Measurements from ENCODE around the gene MCUB.

The MCUB gene

DNA sequence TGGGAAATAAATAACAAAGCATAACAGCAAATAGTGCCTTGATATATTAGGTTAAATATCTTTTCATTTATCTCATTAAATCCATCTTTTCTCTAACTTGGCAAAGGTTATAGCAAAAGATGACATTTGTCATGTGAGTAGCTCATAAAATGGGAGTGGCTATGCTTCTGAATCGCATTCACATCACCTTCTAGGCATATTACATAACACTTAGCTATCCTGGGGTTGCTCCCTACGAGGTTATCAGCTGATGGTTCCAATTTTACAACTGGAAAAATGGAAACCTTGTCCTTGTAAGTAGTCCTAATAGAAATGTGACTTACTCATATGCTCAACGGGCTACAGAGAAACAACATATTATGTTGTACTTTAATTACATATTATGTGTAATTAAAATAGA, 153.5 kb downstream of the MCUB start:
- H3K9me3 ChIP-seq (ENCODE audit: control insufficient read depth, low read length), result no peaks in the 10 kb centered on the region
- H3K27me3 ChIP-seq (replicated peaks; ENCODE audit: control insufficient read depth, insufficient read depth, low read length), result no peaks in the 10 kb centered on the region
- DNase-seq (ENCODE audit: low read depth), result no peak
- H3K4me1 ChIP-seq (ENCODE audit: control insufficient read depth, insufficient read depth, low read length), result peaks cover 5% of the 10 kb centered on the region
- no peak overlapping the region for H3K9ac ChIP-seq (ENCODE audit: low read length)
- H3K36me3 ChIP-seq (ENCODE audit: control insufficient read depth, insufficient read depth, low read length, severe bottlenecking), result peaks cover 34% of the 10 kb centered on the region
- no peak overlapping the region for H3K4me3 ChIP-seq (ENCODE audit: low read length)

DNA sequence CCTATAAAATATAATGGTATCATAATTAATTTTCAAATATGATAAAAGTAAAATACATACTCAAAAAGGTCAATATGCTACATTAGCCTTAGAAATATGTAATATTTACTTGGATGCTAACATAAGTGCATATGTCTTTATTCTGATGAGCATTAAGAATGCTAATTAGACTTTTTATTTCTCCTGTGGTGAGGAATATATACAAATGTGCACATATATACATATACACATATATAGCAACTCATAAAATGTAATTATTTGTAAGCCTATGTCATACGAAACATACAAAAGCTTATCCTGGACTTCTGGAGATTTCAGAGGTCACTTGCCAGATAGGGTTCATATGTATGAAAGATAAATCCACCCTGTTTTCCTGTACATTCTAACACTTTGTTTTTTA, 158.7 kb downstream of the MCUB start:
- Histone ChIP-seq H3K27me3 (replicated peaks; ENCODE audit: control insufficient read depth, insufficient read depth, low read length) (no peaks in the 10 kb centered on the region), H3K4me1 (ENCODE audit: control insufficient read depth, insufficient read depth, low read length) (peaks cover 5% of the 10 kb centered on the region), H3K4me3 (ENCODE audit: low read length) (no peak overlapping the region), H3K9ac (ENCODE audit: low read length) (no peak overlapping the region), H3K36me3 (ENCODE audit: control insufficient read depth, insufficient read depth, low read length, severe bottlenecking) (peaks cover 18% of the 10 kb centered on the region), H3K9me3 (ENCODE audit: control insufficient read depth, low read length) (no peaks in the 10 kb centered on the region)
- no peak for DNase-seq (ENCODE audit: low read depth)

DNA sequence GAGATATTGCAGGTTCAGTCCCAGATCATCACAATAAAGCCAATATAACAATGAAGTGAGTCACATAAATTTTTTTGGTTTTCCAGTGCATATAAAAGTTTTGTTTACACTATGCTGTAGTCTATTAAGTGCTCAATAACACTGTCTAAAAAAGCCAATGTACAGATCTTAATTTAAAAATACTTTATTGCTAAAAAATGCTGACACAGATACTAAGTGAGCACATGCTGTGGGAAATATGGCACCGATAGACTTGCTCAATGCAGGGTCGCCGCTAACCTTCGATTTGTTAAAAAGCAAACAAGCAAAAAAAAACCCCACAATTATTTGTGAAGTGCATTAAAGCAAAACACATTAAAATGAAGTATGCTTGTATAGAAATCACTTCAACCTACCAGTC, 159.6 kb downstream of the MCUB start:
- peaks cover 17% of the 10 kb centered on the region for H3K36me3 ChIP-seq (ENCODE audit: control insufficient read depth, insufficient read depth, low read length, severe bottlenecking)
- no peaks in the 10 kb centered on the region for H3K9me3 ChIP-seq (ENCODE audit: control insufficient read depth, low read length)
- no peaks in the 10 kb centered on the region for H3K4me1 ChIP-seq (ENCODE audit: control insufficient read depth, insufficient read depth, low read length)
- no peaks in the 10 kb centered on the region for H3K27me3 ChIP-seq (replicated peaks; ENCODE audit: control insufficient read depth, insufficient read depth, low read length)
- no peak for DNase-seq (ENCODE audit: low read depth)
- H3K9ac ChIP-seq (ENCODE audit: low read length), result no peak overlapping the region
- no peak overlapping the region for H3K4me3 ChIP-seq (ENCODE audit: low read length)

DNA sequence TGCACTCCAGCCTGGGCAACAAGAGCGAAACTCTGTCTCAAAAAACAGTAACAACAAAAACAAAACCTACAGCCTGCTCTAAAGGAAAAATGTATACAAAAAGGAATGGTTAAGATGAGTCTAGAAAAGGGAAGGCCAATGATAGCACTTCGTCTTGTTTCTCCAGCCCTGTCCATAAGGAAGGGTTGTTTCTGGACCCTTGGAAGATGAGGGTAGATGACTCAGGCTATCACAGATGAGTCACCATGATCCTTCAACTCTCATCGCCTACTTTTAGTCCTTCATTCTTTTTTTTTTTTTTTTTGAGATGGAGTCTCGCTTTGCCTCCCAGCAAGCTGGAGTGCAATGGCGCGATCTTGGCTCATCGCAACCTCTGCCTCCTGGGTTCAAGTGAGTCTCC, 161.0 kb downstream of the MCUB start:
- Histone ChIP-seq H3K9me3 (ENCODE audit: control insufficient read depth, low read length) (no peaks in the 10 kb centered on the region), H3K4me3 (ENCODE audit: low read length) (no peak overlapping the region), H3K27me3 (replicated peaks; ENCODE audit: control insufficient read depth, insufficient read depth, low read length) (no peaks in the 10 kb centered on the region), H3K4me1 (ENCODE audit: control insufficient read depth, insufficient read depth, low read length) (no peaks in the 10 kb centered on the region), H3K9ac (ENCODE audit: low read length) (no peak overlapping the region), H3K36me3 (ENCODE audit: control insufficient read depth, insufficient read depth, low read length, severe bottlenecking) (peaks cover 13% of the 10 kb centered on the region)
- no peak for DNase-seq (ENCODE audit: low read depth)

DNA sequence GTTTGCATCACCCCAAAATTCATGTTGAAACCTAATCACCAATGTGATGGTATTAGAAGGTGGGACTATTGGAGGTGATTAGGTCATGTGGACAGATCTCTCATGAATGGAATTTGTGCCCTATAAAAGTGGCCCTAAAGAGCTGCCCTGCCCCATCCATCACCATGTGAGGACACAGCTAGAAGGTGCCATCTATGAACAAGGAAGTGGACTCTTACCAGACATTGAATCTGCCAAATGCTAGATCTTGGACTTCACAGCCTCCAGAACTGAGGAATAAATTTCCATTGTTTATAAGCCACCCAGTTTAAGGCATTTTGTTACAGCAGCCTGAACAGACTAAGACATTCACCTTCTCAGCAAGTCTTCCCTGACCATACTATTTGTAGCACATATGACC, 162.3 kb downstream of the MCUB start:
- no peak for DNase-seq (ENCODE audit: low read depth)
- no peaks in the 10 kb centered on the region for H3K9me3 ChIP-seq (ENCODE audit: control insufficient read depth, low read length)
- no peaks in the 10 kb centered on the region for H3K36me3 ChIP-seq (ENCODE audit: control insufficient read depth, insufficient read depth, low read length, severe bottlenecking)
- no peak overlapping the region for H3K9ac ChIP-seq (ENCODE audit: low read length)
- H3K4me1 ChIP-seq (ENCODE audit: control insufficient read depth, insufficient read depth, low read length), result no peaks in the 10 kb centered on the region
- H3K27me3 ChIP-seq (replicated peaks; ENCODE audit: control insufficient read depth, insufficient read depth, low read length), result no peaks in the 10 kb centered on the region
- H3K4me3 ChIP-seq (ENCODE audit: low read length), result no peak overlapping the region

DNA sequence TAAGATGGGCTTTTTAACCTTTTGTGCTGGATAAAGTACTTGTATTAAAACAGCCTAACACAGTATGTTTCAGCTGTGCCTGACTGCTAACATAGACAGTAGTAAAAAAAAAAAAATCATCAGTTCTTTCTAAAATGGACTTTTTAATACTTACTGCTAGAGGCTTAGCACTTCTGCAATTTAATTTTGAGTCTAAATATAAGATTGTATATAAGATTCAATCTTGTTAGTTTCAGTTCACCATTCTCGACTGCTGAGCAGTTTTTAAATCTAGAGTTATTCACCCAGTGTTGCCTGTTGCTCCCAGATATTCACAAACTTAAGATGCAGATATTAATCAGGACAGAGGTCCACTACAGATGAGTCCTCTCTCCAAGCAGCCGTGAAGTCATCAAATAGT, 163.1 kb downstream of the MCUB start:
- Histone ChIP-seq H3K9ac (ENCODE audit: low read length) (no peak overlapping the region), H3K4me1 (ENCODE audit: control insufficient read depth, insufficient read depth, low read length) (peaks cover 2% of the 10 kb centered on the region), H3K36me3 (ENCODE audit: control insufficient read depth, insufficient read depth, low read length, severe bottlenecking) (no peaks in the 10 kb centered on the region), H3K9me3 (ENCODE audit: control insufficient read depth, low read length) (no peaks in the 10 kb centered on the region), H3K27me3 (replicated peaks; ENCODE audit: control insufficient read depth, insufficient read depth, low read length) (no peaks in the 10 kb centered on the region), H3K4me3 (ENCODE audit: low read length) (no peak overlapping the region)
- DNase-seq (ENCODE audit: low read depth), result no peak

DNA sequence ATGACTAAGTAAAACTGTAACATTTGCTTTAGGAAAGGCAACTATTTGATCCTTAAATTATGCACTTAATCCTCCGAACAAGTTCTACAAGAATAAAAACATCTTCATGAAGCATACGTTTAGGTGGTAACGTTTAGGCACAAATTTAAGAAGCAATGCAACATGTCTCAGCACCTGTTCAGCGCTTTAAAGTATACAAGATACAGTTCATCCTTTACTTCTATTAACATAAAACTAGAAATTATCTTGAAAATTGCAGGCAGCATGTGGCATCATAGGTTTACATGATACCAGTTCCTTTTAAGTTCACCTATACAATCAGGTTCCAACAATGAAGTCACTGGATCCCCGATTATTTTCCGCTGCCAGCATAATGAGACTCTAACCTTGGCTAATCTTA, 168.3 kb downstream of the MCUB start:
- Histone ChIP-seq H3K4me3 (ENCODE audit: low read length) (peak overlapping the region; percentile 99), H3K27me3 (replicated peaks; ENCODE audit: control insufficient read depth, insufficient read depth, low read length) (no peaks in the 10 kb centered on the region), H3K9ac (ENCODE audit: low read length) (peak overlapping the region; percentile 94), H3K9me3 (ENCODE audit: control insufficient read depth, low read length) (no peaks in the 10 kb centered on the region), H3K36me3 (ENCODE audit: control insufficient read depth, insufficient read depth, low read length, severe bottlenecking) (no peaks in the 10 kb centered on the region), H3K4me1 (ENCODE audit: control insufficient read depth, insufficient read depth, low read length) (peaks cover 12% of the 10 kb centered on the region)
- DNase-seq (ENCODE audit: low read depth), result no peak

DNA sequence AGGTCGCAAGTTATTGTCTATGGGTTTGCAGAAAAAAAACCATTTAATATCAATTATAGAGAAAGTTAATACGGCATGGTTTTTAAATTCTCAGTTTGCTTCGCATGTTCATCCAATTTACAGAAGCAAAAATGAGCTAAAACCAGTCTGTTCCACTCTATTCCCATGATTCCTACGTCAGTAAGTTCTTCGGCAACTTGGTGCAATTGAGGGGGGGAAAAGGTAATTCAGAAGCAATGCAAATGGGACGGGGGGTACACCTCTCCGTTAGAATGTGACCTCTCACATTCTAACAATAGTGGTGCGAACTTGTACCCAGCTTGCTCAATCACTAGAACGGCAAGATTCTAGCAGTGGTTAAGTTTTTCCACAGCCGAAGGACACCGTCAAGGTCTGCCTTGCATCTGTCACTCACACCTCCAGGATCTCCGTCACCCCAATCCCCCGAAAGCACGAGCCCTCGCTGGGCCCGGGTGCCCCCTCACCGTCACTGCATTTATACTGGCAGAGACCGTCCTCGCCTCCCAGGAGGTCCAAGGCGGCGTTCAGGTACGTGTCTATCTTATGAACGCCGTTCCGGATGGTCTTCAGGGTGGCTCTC, 169.2 kb downstream of the MCUB start:
- peaks cover 12% of the 10 kb centered on the region for H3K4me1 ChIP-seq (ENCODE audit: control insufficient read depth, insufficient read depth, low read length)
- H3K36me3 ChIP-seq (ENCODE audit: control insufficient read depth, insufficient read depth, low read length, severe bottlenecking), result no peaks in the 10 kb centered on the region
- peak overlapping the region; percentile 99 for H3K4me3 ChIP-seq (ENCODE audit: low read length)
- DNase-seq (ENCODE audit: low read depth), result peak; percentile 29
- H3K9me3 ChIP-seq (ENCODE audit: control insufficient read depth, low read length), result no peaks in the 10 kb centered on the region
- no peaks in the 10 kb centered on the region for H3K27me3 ChIP-seq (replicated peaks; ENCODE audit: control insufficient read depth, insufficient read depth, low read length)
- peak overlapping the region; percentile 94 for H3K9ac ChIP-seq (ENCODE audit: low read length)

DNA sequence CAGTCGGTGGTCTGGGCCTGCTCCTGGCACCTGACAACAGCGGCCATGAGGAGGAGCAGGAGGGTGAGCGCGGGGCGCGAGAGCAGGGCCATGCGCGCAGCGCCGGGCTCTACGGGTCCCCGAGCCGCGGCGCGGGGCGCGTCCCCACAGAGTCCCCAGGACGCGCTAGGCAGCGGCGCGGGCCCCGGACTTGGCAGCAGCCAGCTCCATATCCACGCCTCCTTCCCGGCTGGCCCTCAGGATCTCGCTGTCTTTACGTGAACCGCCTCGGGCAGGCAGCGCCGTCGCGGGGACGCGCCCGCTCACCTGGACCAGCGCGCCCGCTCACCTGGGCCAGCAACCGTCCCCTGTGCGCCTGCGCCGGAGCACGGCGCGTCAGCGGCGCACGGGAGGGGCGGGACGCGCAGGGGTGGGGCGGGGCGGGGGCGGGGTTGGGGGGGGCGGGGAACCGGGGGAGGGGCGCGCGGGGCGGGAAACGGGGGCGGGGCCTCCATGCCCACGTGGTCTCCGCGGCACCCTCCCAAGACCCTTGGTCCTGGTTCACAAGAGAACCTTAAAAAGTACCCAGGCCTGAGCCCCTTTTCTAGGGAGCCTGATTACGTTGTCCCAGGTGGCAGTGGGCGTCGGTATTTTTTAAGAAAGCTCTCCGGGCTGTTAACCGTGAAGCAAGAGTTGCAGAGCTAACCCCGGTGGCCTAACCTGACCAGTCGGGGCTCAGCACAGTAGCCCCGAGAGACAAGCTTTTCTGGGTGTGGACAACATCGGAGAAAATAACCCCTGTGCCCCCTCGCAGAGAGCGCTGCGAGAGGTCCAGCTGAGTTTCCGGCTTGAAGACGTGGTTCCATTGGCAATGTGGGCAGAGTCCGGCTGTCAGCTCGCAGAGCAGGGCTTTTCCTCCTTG, 169.9 kb downstream of the MCUB start, which contains the start of gene PLA2G12A:
Gene PLA2G12A, minus strand, starts transcription at position 353 of the 901 bp plus-strand sequence. Its CDS starts 261 bp downstream, at position 92.
- Histone ChIP-seq H3K4me1 (ENCODE audit: control insufficient read depth, insufficient read depth, low read length) (peaks cover 12% of the 10 kb centered on the region), H3K36me3 (ENCODE audit: control insufficient read depth, insufficient read depth, low read length, severe bottlenecking) (no peaks in the 10 kb centered on the region), H3K9me3 (ENCODE audit: control insufficient read depth, low read length) (no peaks in the 10 kb centered on the region), H3K9ac (ENCODE audit: low read length) (peak within 1 kb of the TSS; percentile 95), H3K27me3 (replicated peaks; ENCODE audit: control insufficient read depth, insufficient read depth, low read length) (no peaks in the 10 kb centered on the region), H3K4me3 (ENCODE audit: low read length) (peak within 1 kb of the TSS; percentile 99)
- peak; percentile 81 for DNase-seq (ENCODE audit: low read depth)

DNA sequence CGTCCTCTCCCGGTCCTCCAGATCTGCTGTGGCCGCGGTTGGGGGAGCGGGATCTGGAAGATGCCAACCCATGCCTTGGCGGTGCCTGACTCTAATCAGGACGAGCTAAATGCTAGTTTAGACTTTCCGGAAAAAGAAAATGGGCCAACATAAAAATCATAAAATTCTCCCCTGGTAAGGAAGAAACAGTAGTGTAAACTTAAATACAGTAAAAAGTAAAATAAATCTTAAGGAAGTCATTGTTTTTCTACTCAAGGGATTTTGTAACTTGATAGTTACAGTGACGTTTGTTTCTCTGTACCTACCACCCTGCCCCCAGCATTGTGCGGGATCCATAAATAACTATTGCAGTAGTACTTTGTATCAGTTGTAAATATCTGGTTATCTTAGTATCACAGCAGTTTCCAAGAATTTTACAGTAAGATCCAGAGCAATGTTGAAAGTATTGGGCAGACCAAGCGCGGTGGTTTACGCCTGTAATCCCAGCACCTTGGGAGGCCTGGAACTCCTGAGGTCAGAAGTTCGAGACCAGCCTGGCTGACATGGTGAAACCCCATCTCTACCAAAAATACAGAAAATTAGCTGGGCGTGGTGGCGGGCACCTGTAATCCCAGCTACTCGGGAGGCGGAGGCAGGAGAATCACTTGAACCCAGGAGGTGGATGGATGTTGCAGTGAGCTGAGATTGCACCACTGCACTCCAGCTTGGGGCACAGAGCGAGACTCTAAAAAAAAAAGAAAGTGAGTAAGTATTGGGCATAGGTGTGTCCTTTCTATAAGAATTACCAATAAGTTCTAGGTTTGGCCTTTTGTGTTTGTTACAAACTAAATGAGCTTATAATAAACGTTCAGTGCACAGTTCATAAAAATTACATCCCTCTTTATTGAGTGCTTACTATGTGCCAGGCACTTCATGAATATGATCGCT, 170.8 kb downstream of the MCUB start:
- no peaks in the 10 kb centered on the region for H3K9me3 ChIP-seq (ENCODE audit: control insufficient read depth, low read length)
- H3K4me3 ChIP-seq (ENCODE audit: low read length), result peak overlapping the region; percentile 99
- no peaks in the 10 kb centered on the region for H3K27me3 ChIP-seq (replicated peaks; ENCODE audit: control insufficient read depth, insufficient read depth, low read length)
- H3K4me1 ChIP-seq (ENCODE audit: control insufficient read depth, insufficient read depth, low read length), result peaks cover 15% of the 10 kb centered on the region
- H3K9ac ChIP-seq (ENCODE audit: low read length), result peak overlapping the region; percentile 95
- no peak for DNase-seq (ENCODE audit: low read depth)
- no peaks in the 10 kb centered on the region for H3K36me3 ChIP-seq (ENCODE audit: control insufficient read depth, insufficient read depth, low read length, severe bottlenecking)

DNA sequence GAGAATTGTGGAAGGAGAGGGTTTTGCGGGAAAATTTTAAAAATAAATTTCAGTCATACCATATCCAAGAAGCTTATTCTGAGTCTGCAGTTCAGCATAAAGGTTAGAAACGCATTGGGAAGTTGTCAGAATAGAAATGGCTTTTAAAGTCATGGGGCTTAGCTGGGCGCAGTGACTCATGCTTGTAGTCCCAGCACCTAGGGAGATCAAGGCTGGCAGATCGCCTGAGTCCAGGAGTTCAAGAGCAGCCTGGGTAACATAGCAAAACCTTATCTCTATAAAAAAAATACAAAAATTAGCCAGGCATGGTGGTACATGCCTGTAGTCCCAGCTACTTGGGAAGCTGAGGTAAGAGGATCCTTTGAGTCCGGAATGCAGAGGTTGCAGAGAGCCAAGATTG, 173.7 kb downstream of the MCUB start:
- no peaks in the 10 kb centered on the region for H3K36me3 ChIP-seq (ENCODE audit: control insufficient read depth, insufficient read depth, low read length, severe bottlenecking)
- no peak for DNase-seq (ENCODE audit: low read depth)
- H3K4me1 ChIP-seq (ENCODE audit: control insufficient read depth, insufficient read depth, low read length), result peaks cover 9% of the 10 kb centered on the region
- H3K9ac ChIP-seq (ENCODE audit: low read length), result no peak overlapping the region
- no peaks in the 10 kb centered on the region for H3K27me3 ChIP-seq (replicated peaks; ENCODE audit: control insufficient read depth, insufficient read depth, low read length)
- no peaks in the 10 kb centered on the region for H3K9me3 ChIP-seq (ENCODE audit: control insufficient read depth, low read length)
- H3K4me3 ChIP-seq (ENCODE audit: low read length), result no peak overlapping the region
